NT2/D1 (cell line): ENCODE data around the gene CX3CL1.

ENCODE experiments used
- YY1 ChIP-seq: IDR thresholded peaks from 2 replicates; pipeline ENCODE4 v1.6.1; 2011; ENCODE audit not compliant: insufficient read length, insufficient read depth
- ZNF274 ChIP-seq: IDR thresholded peaks from 2 replicates; pipeline ENCODE4 v1.6.1; 2011; ENCODE audit warnings: mild to moderate bottlenecking, low read depth, low read length

DNA sequence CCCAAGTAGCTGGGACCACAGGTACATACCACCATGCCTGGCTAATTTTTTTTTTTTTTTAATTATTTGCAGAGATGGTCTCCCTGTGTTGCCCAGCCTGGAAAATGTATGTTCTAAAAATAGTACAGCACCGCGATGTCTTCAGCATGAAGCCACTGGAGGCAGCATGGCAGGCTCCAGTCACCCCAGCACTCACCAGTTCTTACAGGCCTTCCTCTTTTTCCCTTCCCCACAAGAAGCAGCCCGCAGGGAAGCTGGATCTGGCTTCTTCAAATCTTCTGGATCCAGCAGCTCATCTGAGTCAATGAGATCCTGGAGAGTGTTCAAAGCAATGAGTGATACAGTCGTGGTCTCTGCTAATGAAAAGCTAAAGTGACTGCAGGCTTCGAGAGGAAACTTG is 58.7 kb downstream of the CX3CL1 start:
- TF ChIP-seq ZNF274 (no peak), YY1 (no peak)
